Stimulated activated CD4-positive, alpha-beta T cell treated with anti-CD3 and anti-CD28 coated beads, TNF-alpha, amount 100 ng/mL, for 1 hour (primary cell): ENCODE data around the gene CHD5.
A peak's percentile ranks its signal among the peaks of the same experiment; 100 is the strongest.

ENCODE experiments used
- DNase-seq, 3 donors: peaks; one replicate each; pipeline ENCODE4 v3.0.0-alpha.2; 2020; ENCODE audit warnings: low read depth in 3 of 3, low spot score in 1 of 3

Gene CHD5

DNA sequence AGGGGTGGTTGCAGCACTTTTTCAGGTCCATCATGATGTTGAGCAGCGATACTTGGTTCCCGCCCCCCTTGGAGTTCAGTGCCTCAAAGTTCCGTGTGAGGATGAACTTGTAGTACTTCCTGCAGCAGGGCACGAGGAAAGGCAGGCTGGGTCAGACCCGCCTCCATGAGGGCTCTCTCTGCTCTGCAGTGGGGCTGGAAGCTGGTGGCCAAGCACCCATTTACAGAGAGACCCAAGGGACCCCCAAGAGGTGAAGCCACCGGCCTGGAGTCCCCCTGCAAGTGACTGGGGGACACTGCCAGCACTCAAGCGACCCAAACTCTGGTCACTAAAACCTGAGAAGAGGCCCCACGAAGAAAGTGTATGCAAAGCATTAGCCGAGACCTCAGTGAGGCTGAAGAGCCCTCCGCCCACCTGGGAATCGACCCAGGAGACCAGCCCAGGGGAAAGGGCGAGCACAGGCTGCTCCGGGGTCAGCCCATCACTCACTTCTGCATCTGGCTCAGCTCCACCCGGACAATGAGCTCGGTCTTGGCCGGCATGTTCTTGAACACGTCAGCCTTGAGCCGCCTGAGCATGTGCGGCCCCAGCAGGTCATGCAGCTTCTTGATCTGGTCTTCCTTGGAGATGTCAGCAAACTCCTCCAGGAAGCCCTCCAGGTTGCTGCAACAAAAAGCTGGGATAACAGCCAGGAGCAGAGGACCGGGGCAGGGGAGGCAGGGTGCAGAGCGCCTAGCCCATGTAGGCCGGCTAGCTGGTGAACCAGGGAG, 45.2 kb downstream of the CHD5 start:
- no peak for DNase-seq

DNA sequence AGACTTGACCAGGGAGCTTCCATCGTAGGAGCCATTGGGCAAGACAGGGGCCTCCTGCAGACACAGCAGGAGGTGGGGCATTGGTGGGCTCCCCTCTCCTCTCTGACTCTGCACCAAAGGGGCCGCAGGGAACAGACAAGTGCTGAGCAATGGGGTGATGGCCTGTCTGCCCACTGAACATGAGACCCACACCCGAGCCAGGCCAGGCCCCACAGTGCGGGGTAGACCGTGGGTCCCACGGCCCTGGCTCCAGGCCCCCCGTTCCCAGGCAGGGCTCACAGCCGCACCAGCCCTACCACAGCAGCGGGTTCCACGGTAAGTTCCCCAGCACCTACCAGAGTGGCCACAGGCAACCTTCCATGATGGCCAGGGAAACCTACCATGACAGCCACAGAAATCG, 45.9 kb downstream of the CHD5 start:
- DNase-seq: no peak

DNA sequence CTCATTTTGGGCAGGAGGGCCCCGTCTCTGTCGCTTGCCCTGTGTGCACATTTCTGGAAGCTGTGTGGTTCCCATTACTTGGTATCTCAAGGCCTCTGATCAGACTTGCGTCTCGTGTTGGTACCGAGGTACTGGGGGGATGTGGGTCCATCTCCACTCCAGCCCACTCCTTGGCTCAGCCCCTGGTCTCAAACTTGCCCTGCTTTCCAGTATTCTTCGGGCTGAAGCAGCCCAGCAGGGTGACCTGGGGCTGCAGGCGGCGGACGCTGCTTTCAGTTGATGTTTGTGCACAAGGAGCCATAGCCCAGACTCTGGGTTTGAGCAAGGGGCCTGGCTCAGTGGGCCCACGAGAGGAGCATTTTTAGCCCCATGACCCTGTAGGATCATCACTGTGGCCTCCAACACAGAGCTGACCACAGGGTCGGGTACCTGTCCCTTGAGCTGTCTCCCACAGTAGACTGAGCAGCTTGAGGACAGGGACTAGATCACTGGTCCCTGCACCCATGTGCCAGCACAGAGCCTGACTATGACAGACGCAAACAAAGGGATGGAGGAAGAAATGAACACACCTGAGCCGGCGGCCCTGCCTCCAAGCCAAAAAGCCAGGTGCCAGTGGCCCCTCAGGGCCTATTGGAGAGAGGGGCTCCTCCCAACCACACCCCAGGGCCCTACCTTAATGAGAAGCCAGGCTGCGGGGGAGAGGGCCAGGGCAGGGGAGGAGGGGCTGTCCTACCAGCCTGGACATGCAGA, 46.8 kb downstream of the CHD5 start:
- no peak for DNase-seq

DNA sequence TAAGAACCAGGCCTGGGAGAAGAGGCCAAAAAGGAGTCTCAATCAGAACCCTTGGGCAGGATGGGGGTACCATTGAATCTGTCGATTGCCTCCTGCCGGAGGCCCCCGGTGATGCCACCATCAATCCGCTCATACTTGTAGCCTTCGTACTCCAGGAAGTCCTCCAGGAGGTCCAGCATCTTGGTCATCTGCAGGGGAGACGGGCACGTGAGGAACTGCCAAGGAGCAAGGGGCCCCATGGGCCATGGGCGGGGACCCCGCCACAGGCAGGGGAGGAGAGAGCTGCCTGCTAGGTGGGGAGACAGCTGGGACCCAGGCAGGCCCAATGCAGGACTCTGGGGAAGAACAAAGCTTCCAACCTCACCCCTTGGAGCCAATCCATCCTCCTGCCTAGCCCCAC, 48.6 kb downstream of the CHD5 start:
- no peak for DNase-seq

DNA sequence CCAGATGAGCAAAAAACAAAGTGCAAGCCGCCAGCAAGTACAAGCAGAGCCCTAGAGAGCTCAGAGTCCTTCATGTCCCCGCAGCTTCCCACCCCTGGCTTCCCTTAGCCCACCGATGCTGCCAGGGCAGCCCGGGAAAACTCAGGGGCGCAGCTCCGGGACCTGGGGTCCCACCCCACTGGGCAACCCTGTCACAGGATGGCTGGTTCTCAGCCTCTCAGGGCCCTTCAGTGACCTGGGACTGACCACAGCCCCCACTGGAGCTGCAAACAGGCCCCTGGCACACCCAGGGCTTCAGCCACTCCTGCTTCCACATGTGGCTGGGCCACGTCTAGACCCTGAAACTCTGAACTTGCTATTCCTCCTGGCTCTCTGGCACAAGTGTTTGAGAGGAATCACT, 49.5 kb downstream of the CHD5 start:
- no peak for DNase-seq

DNA sequence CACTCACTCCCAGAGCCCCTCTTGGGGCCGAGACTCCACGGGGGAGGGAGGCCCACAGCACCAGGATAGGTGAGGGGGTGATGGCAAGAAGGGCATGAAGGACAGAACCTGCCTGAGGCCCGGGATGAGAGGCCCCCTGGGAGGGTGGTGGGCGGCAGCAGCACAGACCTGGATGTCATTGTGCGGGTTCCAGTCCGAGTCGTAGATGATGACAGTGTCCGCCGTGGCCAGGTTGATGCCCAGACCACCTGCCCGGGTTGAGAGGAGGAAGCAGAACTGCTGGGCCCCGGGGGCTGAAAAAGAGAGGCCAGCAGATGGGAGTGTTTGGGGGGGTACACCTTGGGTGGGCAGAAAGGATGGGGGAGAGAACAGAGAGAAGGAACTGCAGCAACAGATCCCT, 50.1 kb downstream of the CHD5 start:
- no peak for DNase-seq

DNA sequence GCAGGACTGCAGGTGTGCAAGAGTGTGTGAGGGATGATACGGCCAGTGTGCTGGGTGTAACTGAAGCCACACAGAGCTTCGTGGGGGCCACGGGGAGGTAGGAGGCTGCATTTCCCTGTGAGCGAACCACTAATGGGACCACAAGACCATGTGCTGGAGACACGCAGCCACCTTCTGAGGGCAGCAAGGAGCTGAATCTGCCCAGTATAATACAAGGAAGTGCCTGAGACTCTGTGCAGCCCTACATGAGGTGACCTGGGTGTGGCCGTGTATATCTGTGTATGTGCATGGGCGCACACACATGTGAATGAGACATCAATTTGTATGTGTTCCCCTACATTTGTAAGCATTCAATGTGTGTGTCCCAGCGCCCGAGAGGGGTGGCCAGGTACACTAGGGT, 50.8 kb downstream of the CHD5 start:
- no peak for DNase-seq

DNA sequence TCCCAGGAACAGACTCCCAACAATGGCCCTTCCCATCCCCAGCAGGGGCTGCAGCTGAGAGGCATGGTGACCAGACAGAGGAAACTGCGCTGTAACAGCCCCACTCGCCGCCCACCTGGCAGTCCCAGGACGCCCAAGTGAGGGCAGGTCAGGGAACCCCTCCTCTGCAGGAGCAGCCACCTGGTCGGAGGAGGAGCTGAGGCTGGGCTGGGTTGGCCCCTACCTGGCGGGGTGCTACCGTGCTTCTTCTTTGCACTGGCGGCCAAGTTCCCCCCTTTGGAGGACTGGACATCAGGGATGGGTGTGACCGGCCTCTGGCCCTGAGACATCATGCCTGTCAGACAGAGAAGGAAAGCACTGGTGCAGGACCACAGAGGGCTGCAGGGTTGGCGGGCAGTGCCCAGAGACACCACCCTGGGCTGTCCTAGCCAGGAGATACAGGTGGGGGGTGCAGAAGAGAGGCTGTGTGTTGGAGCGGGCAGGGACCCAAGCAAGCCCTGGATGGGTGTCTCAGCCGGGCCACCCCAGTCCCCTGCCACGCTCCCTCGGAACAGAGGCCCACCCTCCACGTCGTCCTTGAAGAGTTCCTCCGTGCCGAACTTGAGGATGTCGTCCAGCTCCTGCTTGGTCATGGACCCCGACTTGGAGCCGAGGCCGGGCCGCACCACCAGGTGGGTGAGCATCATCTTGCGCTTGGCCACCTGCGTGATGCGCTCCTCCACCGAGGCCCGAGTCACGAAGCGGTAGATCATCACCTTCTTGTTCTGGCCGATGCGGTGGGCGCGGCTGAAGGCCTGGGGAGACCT, 51.6 kb downstream of the CHD5 start:
- DNase-seq: no peak

DNA sequence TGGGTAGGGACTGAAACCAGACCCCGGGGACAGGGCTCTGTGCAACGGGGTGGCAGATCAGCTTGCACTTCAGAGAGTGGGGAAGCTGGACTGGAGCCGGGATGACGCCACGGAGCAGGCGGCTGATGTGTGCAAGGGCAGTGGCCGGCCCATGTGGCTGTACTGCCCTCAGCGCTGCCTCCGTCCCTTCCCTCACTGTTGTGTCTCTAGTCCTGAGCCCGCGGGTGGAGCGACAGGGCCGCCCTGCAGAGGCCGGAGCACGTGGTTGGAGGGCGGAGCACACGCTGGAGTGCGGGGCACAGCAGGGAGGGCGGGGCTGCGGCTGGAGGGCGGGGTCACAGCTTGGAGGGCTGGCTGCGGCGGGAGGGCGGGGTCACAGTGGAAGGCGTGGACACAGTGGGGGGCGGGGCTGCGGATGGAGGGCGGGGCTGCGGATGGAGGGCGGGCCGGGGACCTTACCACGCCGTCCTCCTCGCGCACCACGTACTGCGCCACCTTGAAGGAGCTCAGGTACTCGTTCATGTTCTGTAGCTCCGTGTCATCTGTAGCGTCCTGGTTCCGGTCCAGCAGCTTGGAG, 52.4 kb downstream of the CHD5 start:
- peak; percentile 17 to 60 (median 53) for DNase-seq

DNA sequence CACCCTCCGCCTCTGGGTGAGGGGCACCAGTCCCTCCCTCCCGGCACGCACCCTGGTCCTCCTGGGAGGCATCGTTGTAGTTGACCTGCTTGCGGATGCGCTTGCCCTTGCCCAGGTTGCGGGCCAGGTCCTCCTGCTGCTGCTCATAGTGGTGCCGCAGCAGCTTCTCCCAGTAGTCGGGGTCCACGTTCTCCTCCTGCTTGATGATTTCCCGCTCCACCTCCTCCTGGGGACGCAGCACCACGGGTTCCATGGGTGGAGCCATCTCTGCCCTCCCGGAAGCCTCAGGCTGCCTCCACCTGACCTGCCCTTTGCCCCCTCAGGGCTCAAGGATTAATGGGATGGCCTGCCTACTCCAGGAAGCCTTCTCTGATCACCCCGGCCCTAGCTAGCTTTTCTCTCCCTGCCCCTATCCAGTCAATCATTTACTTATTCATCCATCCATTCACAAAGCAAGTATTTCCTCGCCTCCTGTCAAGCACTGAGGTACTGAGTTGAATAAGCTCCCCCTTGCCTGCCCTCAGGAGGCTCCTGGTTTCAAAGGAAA, 53.5 kb downstream of the CHD5 start:
- DNase-seq: no peak

DNA sequence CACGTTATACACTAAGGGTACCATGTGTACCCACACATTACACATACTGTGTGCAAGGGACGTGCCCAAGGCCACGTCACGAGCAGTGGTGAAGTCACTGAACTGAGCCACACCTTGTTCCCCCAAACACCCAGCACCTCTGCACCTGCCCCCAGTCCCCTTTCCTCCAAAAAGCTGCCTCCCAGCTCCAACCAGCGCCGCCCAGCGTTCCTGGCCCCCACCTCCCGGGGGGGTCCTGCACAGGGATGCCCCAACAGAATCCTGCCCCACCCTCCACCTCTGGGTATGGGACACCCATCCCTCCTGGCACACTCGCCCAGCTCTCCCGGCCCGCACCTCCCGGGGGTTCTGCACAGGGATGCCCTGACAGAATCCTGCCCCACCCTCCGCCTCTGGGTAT, 54.1 kb downstream of the CHD5 start:
- no peak for DNase-seq

DNA sequence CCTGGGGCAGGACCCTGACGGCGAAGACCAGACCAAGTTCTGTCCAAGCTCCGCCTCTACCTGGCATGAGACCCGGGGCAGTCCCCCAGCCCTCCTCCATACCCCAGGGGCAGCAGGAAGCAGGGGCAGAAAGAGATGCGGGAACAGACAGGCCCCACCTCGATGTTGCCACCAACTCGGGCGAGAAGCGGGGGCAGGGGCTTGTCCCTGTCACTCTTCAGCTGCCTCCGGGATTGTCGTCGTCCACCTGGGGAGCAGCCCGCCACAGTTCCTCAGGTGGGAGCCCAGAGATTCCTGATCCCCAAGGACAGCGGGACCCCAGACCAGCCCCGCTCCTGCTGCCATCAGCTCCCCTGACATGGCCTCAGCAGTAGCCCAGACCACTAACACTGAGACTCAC, 54.8 kb downstream of the CHD5 start:
- no peak for DNase-seq

DNA sequence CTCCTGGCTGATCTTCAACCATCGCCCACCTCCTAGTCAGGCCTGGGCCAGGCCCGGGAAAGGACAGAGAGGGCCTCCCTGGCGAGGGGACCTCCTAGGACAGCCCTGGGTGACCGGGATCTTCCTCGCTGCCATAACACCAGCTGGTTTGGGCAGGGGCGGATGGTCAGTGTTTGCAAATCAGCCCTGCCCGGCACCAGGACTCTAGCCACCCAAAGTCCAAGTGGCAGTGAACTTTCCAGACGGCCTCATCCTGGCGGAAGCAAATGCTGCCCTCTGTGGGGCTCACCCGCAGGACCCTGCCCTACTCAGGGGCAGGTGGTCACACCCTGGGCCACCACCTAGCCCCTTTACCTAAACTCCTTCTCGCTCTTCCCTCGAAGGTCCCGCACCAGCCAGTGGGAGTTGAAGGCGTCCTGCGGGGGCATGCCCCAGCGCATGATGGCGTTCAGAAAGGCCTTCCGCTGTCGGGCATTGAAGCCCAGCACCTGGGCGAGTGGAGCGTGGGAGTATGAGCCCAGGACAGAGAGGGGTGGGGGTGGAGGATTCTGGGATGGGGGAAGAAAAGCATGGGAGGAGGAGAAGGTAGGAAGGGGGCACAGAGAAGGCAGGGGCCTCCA, 55.3 kb downstream of the CHD5 start:
- DNase-seq: no peak

DNA sequence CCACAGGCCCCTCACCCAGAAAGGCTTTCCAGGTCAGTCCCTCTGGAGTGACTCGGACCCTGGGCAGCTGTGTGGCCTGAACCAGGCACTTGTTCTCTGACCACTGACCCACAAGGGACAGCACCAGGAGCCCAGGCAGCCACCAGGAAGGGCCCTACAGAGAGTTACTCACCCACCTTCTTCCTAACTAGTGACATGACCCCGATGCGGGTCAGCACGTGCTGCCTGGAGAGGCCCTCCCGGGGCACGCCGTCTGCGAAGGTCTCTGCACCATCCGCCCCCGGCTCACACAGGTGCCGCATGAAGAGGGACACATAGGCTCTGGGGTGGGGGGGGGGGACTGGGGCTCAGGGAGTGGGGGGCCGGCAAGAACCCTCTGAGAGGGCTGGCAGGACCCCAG, 55.8 kb downstream of the CHD5 start:
- no peak for DNase-seq

DNA sequence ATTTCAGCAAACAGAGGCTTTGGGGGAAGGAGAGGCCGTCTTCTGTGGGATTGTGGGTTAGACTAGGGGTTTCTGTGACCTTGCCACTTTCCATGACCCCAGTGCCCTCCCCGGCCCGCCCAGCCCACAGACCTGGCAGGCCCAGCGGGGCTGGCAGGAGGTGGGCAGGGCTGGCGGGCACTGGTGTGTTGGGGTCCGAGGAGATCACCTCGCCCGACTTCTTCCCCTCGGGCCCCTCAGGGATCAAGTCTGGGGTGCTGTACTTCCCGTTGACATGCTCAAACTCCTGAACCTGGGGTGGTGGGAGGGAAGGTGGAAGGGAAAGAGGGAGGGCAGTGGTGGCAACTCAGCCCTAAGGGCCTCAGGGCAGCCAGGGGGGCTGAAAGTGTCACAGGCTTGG, 56.3 kb downstream of the CHD5 start:
- no peak for DNase-seq

DNA sequence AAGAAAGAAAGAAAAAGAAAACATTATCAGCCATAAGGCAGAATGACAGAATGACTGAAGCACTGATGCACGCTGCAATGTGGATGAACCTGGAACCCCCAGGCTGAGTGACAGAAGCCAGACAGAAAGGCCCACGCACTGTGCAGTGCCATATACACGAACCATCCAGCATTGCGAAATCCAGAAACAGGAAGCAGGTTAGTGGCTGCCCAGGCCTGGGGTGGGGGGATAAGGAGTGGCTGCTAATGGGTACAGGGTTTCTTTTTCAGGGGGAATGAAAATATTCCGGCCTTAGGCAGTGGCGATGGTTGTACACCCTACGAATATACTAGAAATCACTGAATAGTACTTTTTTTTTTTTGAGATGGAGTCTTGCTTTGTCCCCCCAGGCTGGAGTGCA, 57.0 kb downstream of the CHD5 start:
- no peak for DNase-seq

DNA sequence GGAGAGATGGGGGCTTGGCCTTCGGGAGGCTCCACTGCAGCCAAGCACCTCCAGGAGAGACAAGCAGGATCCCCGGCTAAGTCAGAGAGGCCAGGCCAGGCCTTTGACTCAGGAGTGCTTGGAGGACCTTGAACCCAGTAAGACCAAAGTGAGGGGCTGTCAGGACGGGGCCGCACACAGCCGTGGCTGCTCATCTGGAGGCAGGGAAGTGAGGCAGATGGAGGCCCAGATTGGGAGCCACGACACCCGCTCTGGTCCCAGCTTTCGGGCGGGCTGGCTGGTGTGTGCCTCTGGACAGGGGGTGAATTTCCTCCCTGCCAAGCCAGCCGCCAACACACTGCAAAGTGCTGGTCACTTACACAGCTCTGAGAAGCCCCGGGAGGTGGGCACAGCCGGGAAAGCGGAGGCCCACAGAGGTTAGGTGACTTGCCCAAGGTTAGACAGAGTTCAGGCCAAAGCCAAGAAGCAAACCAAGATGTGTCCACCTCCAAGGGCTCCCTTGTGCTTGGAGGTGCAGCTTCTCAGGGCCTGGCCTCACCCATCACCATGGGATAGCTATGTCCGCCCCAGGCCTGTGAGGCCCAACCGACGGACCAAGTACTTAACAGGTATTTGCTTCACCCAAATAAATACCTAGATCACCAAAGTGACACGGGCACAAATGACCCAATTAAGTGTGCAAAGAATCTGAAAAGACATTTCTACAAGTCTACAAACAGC, 58.3 kb downstream of the CHD5 start:
- DNase-seq: no peak

DNA sequence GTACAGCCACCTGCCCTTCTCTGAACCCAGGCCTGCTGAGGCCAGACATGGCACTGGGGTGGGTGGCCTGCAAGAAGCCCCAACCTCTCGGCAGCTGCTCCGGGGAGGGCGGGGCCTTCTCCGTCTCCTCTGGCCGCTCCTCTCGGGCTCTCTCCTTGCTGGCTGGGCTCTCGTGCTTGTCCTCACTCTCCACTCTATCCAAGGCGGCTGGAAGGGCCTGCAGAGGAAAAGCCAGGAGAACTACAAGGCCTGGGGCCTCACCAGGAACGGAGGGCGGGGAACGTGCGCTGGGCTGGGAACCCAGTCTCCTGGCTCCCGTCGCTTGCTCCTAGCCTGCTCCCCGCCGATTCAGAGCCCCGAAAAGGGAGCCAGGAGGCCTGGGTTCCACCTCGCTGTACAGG, 59.1 kb downstream of the CHD5 start:
- DNase-seq: no peak

DNA sequence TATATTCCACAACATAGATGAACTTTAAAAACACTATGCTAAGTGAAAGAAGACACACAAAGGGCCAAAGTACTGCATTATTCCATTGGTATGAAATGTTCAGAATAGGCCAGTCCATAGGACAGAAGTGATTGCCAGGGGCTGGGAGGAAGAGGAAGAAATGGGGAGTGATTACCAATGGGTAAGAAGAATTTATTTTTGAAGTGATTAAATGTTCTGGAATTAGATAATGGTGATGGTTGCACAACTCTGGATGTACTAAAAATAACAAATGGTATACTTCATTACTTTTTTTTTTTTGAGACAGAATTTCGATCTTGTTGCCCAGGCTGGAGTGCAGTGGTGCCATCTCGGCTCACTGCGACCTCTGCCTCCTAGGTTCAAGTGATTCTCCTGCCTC, 61.7 kb downstream of the CHD5 start:
- DNase-seq: no peak

DNA sequence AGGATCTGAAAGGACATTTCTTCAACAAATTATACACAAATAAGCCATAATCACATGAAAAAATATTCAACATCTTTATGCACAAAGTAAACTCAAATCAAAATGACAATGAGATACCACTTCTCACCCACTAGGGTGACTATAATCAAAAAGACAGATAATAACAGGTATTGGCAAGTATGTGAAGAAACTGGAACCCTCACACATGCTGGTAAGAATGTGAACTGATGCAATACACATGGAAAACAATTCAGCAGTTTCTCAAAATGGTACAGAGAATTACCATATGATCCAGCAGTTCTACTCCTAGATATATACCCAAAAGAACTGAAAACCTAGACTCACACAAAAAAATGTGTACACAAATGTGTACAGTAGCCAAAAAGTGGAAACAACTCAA, 62.5 kb downstream of the CHD5 start:
- DNase-seq: no peak
